ENCODE data around the gene UBE2D3.
A peak's percentile ranks its signal among the peaks of the same experiment; 100 is the strongest.
"Not testable (repeated sequence)": the region's sequence is repeated elsewhere in the genome, so short reads cannot be mapped to it uniquely, and the experiment has no call there.

UBE2D3 gene

DNA sequence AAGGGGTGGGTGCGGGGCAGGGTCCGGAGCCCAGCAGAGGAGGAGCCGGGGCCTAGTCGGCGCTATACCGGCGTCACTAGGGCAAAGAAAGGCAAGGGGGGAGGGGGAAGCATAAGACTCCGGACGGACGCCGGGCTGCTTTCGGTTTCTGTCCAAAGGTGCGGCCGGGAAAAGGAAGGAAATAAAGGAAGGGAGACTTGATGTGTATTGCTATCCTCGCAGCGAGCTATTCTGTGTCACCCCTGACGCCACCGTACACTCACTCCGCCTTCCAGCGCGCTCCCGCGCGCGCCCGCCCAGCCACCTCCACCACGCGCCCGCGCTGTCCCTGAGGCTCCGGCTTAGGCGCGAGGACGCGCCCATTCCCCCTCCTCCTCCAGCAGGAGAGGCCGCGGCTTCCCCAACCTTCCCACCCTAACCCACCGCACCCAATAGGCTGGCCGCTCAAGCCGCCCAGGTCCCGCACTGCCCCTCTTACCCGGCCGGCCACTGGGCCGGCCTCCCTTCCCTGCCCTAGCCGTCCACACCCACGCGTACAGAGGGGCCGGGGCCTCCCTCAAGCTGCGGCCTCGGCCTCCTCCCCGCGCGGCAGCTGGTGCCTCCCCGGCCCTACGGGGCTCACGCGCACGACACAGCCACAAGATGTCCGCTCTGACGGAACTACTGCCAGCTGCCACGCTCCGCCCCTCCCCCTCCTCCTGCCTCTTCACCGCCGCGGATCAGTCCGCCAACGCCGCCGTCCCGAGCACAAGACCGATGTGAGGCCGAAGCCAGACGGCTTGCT is at the start of gene UBE2D3:
TSS of gene UBE2D3 (minus strand) at position 662 of the 784 bp plus-strand sequence. CDS start 1,043 bp downstream, outside the sequence.
- peak; percentile 94 for DNase-seq

GRCh38 chr4:102871772-102872171 is 44.4 kb upstream of the UBE2D3 start:
- DNase-seq, result no peak

DNA sequence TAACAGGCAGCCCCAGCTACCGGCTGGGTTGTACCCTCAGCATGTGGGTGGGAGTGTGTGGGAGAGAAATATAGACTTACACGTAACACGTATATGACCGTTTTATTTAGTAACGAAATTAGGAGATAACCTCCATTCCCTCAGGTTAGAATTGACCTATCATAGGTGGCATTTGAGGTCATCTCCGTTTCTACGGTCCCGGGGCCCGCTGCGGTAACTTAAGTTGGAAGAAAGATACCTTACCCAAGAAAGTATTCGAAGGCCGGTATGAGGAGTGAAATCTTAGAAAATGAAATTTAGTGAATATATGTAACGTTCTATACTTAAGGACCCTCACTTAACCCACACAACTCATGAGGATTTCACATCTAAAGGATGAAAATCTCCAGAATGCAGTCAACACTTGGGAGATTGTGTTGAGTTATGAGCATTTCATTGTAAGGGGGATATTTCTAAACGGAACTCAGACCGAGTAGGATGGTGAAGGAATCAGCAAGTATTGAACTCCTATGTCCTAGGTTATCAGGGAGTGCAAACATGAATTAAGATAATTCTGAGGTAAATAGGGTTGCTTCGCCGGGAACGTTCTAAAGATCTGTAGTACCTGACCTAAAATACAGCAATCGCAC is 42.3 kb upstream of the UBE2D3 start:
- DNase-seq, result no peak

GRCh38 chr4:102868781-102869568 is 41.6 kb upstream of the UBE2D3 start, which contains the start of gene CISD2:
Gene CISD2 (plus strand): TSS chr4:102868992. CDS start chr4:102869085, 93 bp downstream.
- peak; percentile 89 for DNase-seq

DNA sequence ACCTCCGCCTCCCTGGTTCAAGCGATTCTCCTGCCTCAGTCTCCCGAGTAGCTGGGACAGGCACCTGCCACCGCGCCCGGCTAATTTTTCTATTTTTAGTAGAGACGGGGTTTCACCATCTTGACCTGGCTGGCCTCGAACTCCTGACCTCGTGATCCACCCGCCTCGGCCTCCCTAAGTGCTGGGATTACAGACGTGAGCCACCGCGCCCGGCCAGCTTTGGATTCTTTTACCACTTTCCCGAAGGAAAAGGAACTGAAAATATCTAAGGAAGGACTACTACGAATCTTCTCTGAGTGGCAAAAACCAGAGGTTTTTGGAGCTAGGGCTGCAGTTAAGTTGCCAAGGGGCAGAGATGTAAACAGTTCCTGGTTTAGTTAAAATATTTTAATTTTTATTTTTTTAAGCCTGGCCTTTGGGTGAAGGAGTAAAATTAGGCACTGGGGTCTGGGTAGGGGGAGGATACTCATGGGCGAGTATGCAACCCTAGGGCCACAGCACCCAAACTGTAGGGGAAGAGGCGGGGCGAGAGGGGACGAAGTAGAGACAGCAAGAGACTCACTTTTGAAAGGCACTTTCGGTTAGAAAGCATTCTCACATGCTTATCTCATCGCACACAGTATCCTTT is 40.9 kb upstream of the UBE2D3 start:
- DNase-seq, result peak; percentile 9

- DNase-seq, result no peak
Observed at GRCh38 chr4:102867278-102868152, 40.2 kb upstream of the UBE2D3 start.

DNA sequence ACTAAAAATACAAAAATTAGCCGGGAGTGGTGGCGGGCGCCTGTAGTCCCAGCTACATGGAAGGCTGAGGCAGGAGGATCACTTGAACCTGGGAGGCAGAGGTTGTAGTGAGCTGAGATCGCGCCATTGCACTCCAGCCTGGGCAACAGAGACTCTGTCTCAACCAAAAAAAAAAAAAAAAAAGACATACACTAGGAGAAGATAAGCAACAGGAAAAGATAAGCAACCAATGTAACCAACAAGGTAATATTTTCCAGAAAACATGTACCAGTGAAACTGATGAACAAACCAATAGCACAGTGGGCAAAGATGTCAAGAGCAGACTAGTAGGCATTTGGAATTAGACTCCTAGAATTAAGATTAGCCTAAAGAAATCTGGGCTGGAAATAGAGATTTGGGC is 38.0 kb upstream of the UBE2D3 start:
- DNase-seq, result not testable (repeated sequence)

DNA sequence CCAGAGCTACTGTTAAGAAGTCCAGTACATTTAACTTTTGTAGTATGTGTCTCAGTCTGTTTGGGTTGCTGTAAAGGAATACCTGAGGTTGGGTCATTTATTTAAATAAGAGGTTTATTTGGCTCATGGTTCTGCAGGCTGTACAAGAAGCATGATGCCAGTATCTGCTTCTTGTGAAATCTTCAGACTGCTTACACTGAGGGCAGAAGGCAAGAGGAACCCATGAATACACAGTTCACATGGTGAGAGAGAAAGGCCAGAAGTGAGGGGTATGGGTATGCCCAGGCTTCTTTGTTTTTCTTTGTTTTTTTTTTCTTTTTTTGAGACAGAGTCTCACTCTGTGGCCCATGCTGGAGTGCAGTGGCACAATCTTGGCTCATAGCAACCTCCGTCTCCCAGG is 35.4 kb upstream of the UBE2D3 start:
- no peak for DNase-seq

DNA sequence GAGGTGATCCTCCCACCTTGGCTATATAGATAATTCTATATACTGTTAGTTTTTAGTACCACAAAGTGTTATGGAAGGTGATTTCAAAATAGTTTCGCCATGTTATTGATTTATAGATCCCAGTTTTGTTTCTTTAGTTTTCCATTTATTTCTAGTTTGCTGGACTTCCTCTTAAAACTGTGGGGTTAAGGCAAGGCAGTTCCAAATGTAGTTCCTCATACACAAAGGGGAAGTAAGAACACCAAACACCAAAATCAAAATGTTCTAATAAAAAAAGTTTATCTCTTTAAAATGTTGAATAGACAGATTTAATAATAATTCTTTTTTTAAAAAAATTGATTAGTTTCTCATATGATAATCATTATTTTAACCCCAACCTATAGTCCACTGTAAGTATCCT is 34.7 kb upstream of the UBE2D3 start:
- no peak for DNase-seq

DNA sequence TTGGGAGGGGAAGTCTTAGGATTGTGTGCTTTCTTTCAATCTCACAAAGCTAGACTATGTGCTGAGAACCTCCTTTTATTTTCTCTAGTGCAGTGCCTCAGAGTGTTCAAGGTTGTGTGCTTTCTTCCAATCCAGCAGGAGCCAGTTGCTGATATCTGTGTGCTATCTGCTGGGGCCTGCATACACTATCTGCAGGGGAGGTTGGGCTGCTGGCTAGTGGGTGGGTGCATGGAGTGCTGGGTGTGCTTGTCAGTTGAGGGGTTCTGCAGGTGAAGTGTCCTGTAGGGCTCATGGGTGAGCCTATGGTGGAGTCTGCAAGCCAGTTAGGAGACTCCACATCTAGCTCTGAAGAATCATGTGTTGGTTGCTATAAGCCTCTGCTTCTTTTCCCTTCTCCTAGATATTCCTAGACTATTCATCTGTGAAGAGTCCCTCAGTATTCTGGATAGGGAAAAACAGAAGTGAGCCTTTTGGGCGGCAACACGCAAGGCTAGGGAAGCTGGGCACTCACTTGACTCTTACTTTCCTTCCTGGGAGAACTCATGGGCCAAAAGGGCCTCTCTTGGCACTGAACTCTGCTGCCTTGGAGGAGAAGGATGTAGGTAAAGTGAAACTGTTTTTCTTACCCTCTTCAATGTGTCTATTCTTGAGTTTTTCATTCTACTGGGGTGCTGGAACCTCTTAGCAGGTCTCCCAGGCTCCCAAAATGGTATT is 33.4 kb upstream of the UBE2D3 start:
- no peak for DNase-seq

GRCh38 chr4:102858828-102859464 is 31.6 kb upstream of the UBE2D3 start:
- no peak for DNase-seq

DNA sequence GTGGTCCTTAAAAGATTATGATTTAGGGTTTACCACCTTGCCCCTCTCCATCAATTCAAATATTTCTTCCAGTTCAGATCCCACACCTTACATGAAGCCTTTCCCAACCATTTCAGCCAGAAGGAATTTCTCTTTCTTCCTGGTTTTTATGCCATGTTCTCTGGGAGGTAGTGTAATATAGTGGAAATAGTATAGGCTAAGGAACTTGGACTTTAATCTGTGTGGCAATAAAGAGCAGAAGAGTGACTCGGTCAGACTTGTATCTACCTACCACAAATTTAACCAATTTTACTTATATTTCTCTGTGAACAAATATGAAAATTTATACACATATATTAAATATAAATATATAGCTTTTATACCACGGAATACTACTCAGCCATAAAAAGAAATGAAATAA is 23.0 kb upstream of the UBE2D3 start:
- DNase-seq, result no peak

DNA sequence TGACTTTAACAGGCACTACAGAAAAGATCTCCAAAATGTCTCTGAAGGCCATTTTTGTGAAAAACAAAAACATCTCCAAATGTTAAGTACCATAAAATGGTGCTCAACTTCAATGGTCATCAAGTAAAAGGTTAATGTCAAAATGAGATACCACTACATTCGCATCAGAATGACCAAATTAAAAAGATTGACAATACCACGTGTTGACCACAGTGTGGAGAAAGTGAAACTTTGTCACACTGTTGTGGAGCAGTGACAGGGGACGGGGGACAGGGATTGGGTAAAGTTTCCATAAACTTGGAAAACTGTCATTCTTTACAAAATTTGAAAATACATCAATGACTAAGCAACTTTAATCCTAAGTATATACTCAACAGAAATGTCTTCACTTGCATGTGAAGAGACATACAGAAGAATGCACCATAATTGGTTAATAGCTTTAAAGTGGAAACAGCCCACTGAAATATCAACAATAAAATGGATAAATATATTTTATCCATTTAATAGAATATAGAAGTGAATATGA is 22.3 kb upstream of the UBE2D3 start:
- no peak for DNase-seq

- DNase-seq, result no peak
Observed at GRCh38 chr4:102847687-102848086, 20.3 kb upstream of the UBE2D3 start.

DNA sequence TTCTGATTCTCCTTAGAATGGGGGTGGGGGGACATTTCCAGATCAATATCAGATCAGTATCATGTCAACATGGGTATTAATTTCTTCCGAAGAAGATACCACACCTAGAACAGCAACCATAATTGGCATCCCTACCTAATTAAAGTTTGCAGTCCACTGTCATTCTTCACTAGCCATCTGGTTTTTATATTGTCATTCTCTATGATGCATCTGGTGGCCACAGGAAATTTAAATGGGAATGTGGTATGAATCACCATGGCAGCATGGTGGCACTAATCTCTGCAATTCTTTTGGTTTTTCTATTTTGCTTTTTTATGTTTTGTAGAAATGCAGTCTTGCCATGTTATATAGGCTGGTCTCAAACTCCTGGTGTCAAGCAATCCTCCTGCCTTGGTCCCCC is 16.6 kb upstream of the UBE2D3 start:
- DNase-seq, result no peak

- no peak for DNase-seq
Observed at GRCh38 chr4:102843273-102843672, 15.9 kb upstream of the UBE2D3 start.

DNA sequence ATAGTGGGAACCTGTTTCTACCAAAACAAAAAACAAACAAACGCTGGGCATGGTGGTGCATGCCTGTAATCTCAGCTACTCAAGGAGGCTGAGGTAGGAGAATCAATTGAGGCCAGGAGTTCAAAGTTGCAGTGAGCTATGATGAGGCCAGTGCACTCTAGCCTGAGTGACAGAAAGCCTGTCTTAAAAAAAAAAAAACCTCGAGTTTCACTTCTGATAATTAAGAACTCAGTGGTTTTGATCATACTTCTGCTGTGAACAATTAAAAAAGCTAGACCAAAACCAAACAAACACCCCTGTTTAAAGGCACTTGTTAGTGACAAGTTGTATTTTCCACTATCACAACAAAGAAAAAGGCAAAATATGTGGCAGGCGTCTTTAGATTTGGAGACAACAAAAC is 15.0 kb upstream of the UBE2D3 start:
- no peak for DNase-seq

- no peak for DNase-seq
Observed at GRCh38 chr4:102836596-102836995, 9.2 kb upstream of the UBE2D3 start.

- DNase-seq, result no peak
Observed at GRCh38 chr4:102832667-102833066, 5.3 kb upstream of the UBE2D3 start.

- DNase-seq, result no peak
Observed at GRCh38 chr4:102832105-102832504, 4.8 kb upstream of the UBE2D3 start.

DNA sequence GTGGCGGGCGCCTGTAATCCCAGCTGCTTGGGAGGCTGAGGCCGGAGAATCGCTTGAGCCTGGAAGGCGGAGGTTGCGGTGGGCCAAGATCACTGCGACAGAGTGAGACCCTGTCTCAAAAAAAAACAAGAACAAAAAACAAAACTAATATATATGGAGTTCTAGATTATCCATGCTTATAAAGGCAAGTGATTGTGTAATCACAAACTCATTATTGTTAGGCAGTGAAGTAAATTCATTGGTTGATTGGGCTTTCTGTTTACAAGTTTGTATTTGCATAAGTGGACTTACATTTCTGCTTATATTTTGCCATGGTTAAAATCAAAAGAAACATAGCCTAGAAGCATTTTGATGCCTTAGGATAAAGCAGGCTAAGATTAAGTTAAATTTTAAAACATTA is 2.5 kb upstream of the UBE2D3 start:
- DNase-seq, result no peak

Data from CD4-positive, alpha-beta T cell treated with Interleukin-17A for 4 hours (primary cell).